Transverse colon (tissue), 3 donors: ENCODE results near the gene COL4A1.

ENCODE experiments used
- EP300 ChIP-seq: sonication (generic); formaldehyde crosslinking; IDR thresholded peaks from one replicate; pipeline ENCODE4 v1.6.1; 2017; ENCODE audit warnings: antibody characterized with exemption, low read depth
- POLR2A ChIP-seq: fragments of 450-650 bp; IDR thresholded peaks from one replicate; pipeline ENCODE4 v1.6.1; 2016; ENCODE audit warnings: antibody characterized with exemption, mild to moderate bottlenecking, moderate library complexity
- TF ChIP-seq, protein P1 (sequence below), 5 experiments: fragments of 200-600 bp in 3 of 5; fragments of 450-650 bp in 2 of 5; sonication (generic) in 3 of 5; IDR thresholded peaks; 1 replicate in 2 of 5; 2 replicates in 3 of 5; pipeline ENCODE4 v1.5.1; 2016 to 2017; ENCODE audit warnings: antibody characterized with exemption in 5 of 5, inconsistent platforms in 3 of 5, mild to moderate bottlenecking in 2 of 5, moderate library complexity in 1 of 5

DNA sequence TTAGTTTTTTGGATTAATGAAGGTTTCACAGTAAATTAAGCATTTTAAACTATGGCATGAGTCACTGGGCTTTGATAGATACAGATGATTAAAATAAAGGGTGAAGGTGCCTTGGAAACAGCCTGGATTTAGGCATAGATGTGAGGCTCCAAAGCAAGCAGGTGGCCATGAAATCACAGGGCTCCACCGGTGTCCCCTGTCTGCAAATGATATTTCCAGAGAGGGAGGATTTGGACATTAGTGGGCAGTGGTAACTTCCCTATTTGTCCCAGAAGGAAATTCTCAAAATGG is 127.2 kb downstream of the COL4A1 start:
- no peak for TF ChIP-seq POLR2A
- TF ChIP-seq, protein P1, sequence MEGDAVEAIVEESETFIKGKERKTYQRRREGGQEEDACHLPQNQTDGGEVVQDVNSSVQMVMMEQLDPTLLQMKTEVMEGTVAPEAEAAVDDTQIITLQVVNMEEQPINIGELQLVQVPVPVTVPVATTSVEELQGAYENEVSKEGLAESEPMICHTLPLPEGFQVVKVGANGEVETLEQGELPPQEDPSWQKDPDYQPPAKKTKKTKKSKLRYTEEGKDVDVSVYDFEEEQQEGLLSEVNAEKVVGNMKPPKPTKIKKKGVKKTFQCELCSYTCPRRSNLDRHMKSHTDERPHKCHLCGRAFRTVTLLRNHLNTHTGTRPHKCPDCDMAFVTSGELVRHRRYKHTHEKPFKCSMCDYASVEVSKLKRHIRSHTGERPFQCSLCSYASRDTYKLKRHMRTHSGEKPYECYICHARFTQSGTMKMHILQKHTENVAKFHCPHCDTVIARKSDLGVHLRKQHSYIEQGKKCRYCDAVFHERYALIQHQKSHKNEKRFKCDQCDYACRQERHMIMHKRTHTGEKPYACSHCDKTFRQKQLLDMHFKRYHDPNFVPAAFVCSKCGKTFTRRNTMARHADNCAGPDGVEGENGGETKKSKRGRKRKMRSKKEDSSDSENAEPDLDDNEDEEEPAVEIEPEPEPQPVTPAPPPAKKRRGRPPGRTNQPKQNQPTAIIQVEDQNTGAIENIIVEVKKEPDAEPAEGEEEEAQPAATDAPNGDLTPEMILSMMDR (IDR thresholded peaks at IDR 0.05) = no peak
- no peak for TF ChIP-seq EP300
